Measurements from ENCODE around the gene CCL13.
"Not testable (repeated sequence)": the region's sequence is repeated elsewhere in the genome, so short reads cannot be mapped to it uniquely, and the experiment has no call there.

The CCL13 gene

GRCh38 chr17:34356194-34356593 lies at the start of gene CCL13:
CCL13 (plus strand) TSS chr17:34356480; CDS start chr17:34356527, 47 bp downstream.
- no peak for DNase-seq (ENCODE audit: low spot score)

- DNase-seq (ENCODE audit: low spot score): peak; percentile 50
These were observed 49.2 kb upstream of the CCL13 start for GRCh38 chr17:34307110-34307509.

- DNase-seq (ENCODE audit: low spot score): no peak
These were observed 47.9 kb upstream of the CCL13 start for GRCh38 chr17:34308371-34308770.

GRCh38 chr17:34311291-34311690 lies 45.0 kb upstream of the CCL13 start:
- no peak for DNase-seq (ENCODE audit: low spot score)

GRCh38 chr17:34312080-34312479 lies 44.2 kb upstream of the CCL13 start:
- no peak for DNase-seq (ENCODE audit: low spot score)

- DNase-seq (ENCODE audit: low spot score): peak; percentile 41
These were observed 43.1 kb upstream of the CCL13 start for GRCh38 chr17:34313164-34313563.

GRCh38 chr17:34314279-34314678 lies 42.0 kb upstream of the CCL13 start:
- DNase-seq (ENCODE audit: low spot score): peak; percentile 49

- DNase-seq (ENCODE audit: low spot score): no peak
These were observed 37.8 kb upstream of the CCL13 start for GRCh38 chr17:34318474-34318873.

- no peak for DNase-seq (ENCODE audit: low spot score)
These were observed 37.2 kb upstream of the CCL13 start, which contains the start of gene CCL8 for GRCh38 chr17:34319039-34319483. CCL8 (plus strand) TSS chr17:34319435; CDS start chr17:34319502, 67 bp downstream.

GRCh38 chr17:34321964-34322363 lies 34.3 kb upstream of the CCL13 start:
- DNase-seq (ENCODE audit: low spot score): no peak

GRCh38 chr17:34327580-34327979 lies 28.7 kb upstream of the CCL13 start:
- DNase-seq (ENCODE audit: low spot score): not testable (repeated sequence)

- no peak for DNase-seq (ENCODE audit: low spot score)
These were observed 18.6 kb upstream of the CCL13 start for GRCh38 chr17:34337701-34338100.

GRCh38 chr17:34339138-34339770 lies 17.0 kb upstream of the CCL13 start:
- no peak for DNase-seq (ENCODE audit: low spot score)

GRCh38 chr17:34341916-34342315 lies 14.4 kb upstream of the CCL13 start:
- no peak for DNase-seq (ENCODE audit: low spot score)

GRCh38 chr17:34347063-34347462 lies 9.2 kb upstream of the CCL13 start:
- DNase-seq (ENCODE audit: low spot score): no peak

- no peak for DNase-seq (ENCODE audit: low spot score)
These were observed 6.5 kb upstream of the CCL13 start for GRCh38 chr17:34349751-34350150.

GRCh38 chr17:34351096-34351495 lies 5.2 kb upstream of the CCL13 start:
- DNase-seq (ENCODE audit: low spot score): no peak

- no peak for DNase-seq (ENCODE audit: low spot score)
These were observed 4.1 kb upstream of the CCL13 start for GRCh38 chr17:34352191-34352590.

- no peak for DNase-seq (ENCODE audit: low spot score)
These were observed 1.6 kb upstream of the CCL13 start for GRCh38 chr17:34354637-34355036.

- DNase-seq (ENCODE audit: low spot score): no peak
These were observed 1.1 kb downstream of the CCL13 start for GRCh38 chr17:34357398-34357797.

- no peak for DNase-seq (ENCODE audit: low spot score)
These were observed 2.4 kb downstream of the CCL13 start for GRCh38 chr17:34358631-34359030.

- no peak for DNase-seq (ENCODE audit: low spot score)
These were observed 4.5 kb downstream of the CCL13 start for GRCh38 chr17:34360601-34361270.

- DNase-seq (ENCODE audit: low spot score): peak; percentile 89
These were observed 5.3 kb downstream of the CCL13 start for GRCh38 chr17:34361478-34362061.
